Inflammatory macrophage treated with lipopolysaccharide for 1 hour (primary cell): ENCODE data around the gene TMEM208.

Source experiments
- DNase-seq, 2 donors: peaks; one replicate each; pipeline ENCODE4 v3.0.0-alpha.2; 2020 to 2022

The TMEM208 gene

GRCh38 chr16:67254801-67255552 lies 28.0 kb downstream of the TMEM208 start:
- no peak for DNase-seq

- DNase-seq = no peak
These were observed 28.8 kb downstream of the TMEM208 start for GRCh38 chr16:67255553-67256221.

GRCh38 chr16:67256701-67257230 lies 29.8 kb downstream of the TMEM208 start:
- no peak for DNase-seq

GRCh38 chr16:67257486-67258160 lies 30.7 kb downstream of the TMEM208 start:
- no peak for DNase-seq

- DNase-seq = no peak
These were observed 31.4 kb downstream of the TMEM208 start for GRCh38 chr16:67258161-67258835.

- no peak for DNase-seq
These were observed 32.8 kb downstream of the TMEM208 start for GRCh38 chr16:67259705-67260104.

GRCh38 chr16:67260426-67261063 lies 33.6 kb downstream of the TMEM208 start:
- no peak for DNase-seq

- DNase-seq = no peak
These were observed 36.3 kb downstream of the TMEM208 start for GRCh38 chr16:67263201-67263600.

GRCh38 chr16:67264277-67264676 lies 37.3 kb downstream of the TMEM208 start:
- no peak for DNase-seq

GRCh38 chr16:67264866-67265265 lies 37.9 kb downstream of the TMEM208 start:
- no peak for DNase-seq

- no peak for DNase-seq
These were observed 38.9 kb downstream of the TMEM208 start for GRCh38 chr16:67265834-67266233.

- no peak for DNase-seq
These were observed 41.2 kb downstream of the TMEM208 start for GRCh38 chr16:67268136-67268579.

- no peak for DNase-seq
These were observed 42.8 kb downstream of the TMEM208 start for GRCh38 chr16:67269766-67270165.

GRCh38 chr16:67270931-67271338 lies 44.0 kb downstream of the TMEM208 start:
- DNase-seq = no peak

GRCh38 chr16:67271446-67271845 lies 44.5 kb downstream of the TMEM208 start:
- DNase-seq = no peak

GRCh38 chr16:67275321-67275720 lies 48.4 kb downstream of the TMEM208 start:
- no peak for DNase-seq

GRCh38 chr16:67277294-67277998 lies 50.5 kb downstream of the TMEM208 start:
- peak; percentile 12 to 52 for DNase-seq

GRCh38 chr16:67277999-67278772 lies 51.3 kb downstream of the TMEM208 start:
- DNase-seq = peak in 1 of 2 donors; percentile 24
